T-helper 2 cell treated with Interferon-gamma antibody and Interleukin-4, amounts not matched to agents 5 μg/mL and 100 μg/mL, for 36 hours (primary cell): ENCODE results near the gene COPS2.
"Not testable (repeated sequence)": the region's sequence is repeated elsewhere in the genome, so short reads cannot be mapped to it uniquely, and the experiment has no call there.

Experiments used
- DNase-seq: peaks from one replicate; pipeline ENCODE4 v3.0.0; 2021; ENCODE audit warnings: low spot score
- H3K27ac Mint-ChIP-seq: one replicate; pipeline ENCODE4 v1.8.0; 2021; ENCODE audit warnings: mild to moderate bottlenecking, mixed read lengths
- H3K27me3 Mint-ChIP-seq: one replicate; pipeline ENCODE4 v1.8.0; 2021; ENCODE audit warnings: low read depth, mixed read lengths
- H3K36me3 Mint-ChIP-seq: one replicate; pipeline ENCODE4 v1.8.0; 2021; ENCODE audit warnings: low read depth, mixed read lengths
- H3K4me1 Mint-ChIP-seq: one replicate; pipeline ENCODE4 v1.8.0; 2021; ENCODE audit warnings: low read depth, mixed read lengths
- H3K4me3 Mint-ChIP-seq: one replicate; pipeline ENCODE4 v1.8.0; 2022; ENCODE audit warnings: mild to moderate bottlenecking, moderate library complexity, mixed read lengths
- H3K9me3 Mint-ChIP-seq: one replicate; pipeline ENCODE4 v1.8.0; 2021; ENCODE audit warnings: mixed read lengths

The COPS2 gene

GRCh38 chr15:49075881-49076280 lies 79.5 kb downstream of the COPS2 start:
- Mint-ChIP-seq H3K9me3 (no peaks in the 10 kb centered on the region), H3K27ac (no peak overlapping the region), H3K4me1 (peaks cover 2% of the 10 kb centered on the region), H3K27me3 (peaks cover 12% of the 10 kb centered on the region), H3K36me3 (no peaks in the 10 kb centered on the region), H3K4me3 (no peak overlapping the region)
- DNase-seq = no peak

GRCh38 chr15:49074589-49075287 lies 80.7 kb downstream of the COPS2 start:
- H3K27me3 Mint-ChIP-seq = peaks cover 19% of the 10 kb centered on the region
- H3K27ac Mint-ChIP-seq, H3K9me3 Mint-ChIP-seq, H3K4me1 Mint-ChIP-seq, DNase-seq, H3K36me3 Mint-ChIP-seq, H3K4me3 Mint-ChIP-seq: not testable (repeated sequence)
